Left ventricle myocardium inferior (tissue), 1 donor: Measurements from ENCODE around the gene EPM2AIP1. TPM values are rescaled to one million over a fixed set of nuclear protein-coding genes. Genes with fewer than 3 reads are reported as not detected.

Experiments
- DNase-seq: peaks from one replicate; pipeline ENCODE4 v3.0.0-alpha.2; 2020
- H3K27ac ChIP-seq: fragments of 200-600 bp; replicated peaks from 2 replicates; pipeline ENCODE4 v1.8.0; 2021
- H3K27me3 ChIP-seq: fragments of 200-600 bp; 2 replicates; pipeline ENCODE4 v1.8.0; 2021; ENCODE audit warnings: low read depth
- H3K36me3 ChIP-seq: fragments of 200-600 bp; 2 replicates; pipeline ENCODE4 v1.8.0; 2021
- H3K4me1 ChIP-seq: fragments of 200-600 bp; 2 replicates; pipeline ENCODE4 v1.8.0; 2021
- H3K4me3 ChIP-seq: fragments of 200-600 bp; 2 replicates; pipeline ENCODE4 v1.8.0; 2021; ENCODE audit warnings: mild to moderate bottlenecking, moderate library complexity
- H3K9me3 ChIP-seq: fragments of 200-600 bp; replicated peaks from 2 replicates; pipeline ENCODE4 v1.8.0; 2021
- intact Hi-C: fragments of 100-400 bp; cut with micrococcal nuclease; formaldehyde crosslinking; loops from one replicate; pipeline ENCODE4 v1.11.0; 2022
- total RNA-seq: library from RNA; stranded (reverse); fragmentation: NEBNext Ultra II Directional; extraction: Animal tissue kit (Norgen Biotek cat#: 25700); gene quantifications from one replicate; pipeline ENCODE4 v1.2.1, GENCODE V29; 2021
- TF ChIP-seq, protein P1 (sequence below): fragments of 200-600 bp; IDR thresholded peaks from 2 replicates; pipeline ENCODE4 v1.8.0; 2021; ENCODE audit warnings: antibody characterized with exemption, mild to moderate bottlenecking, borderline replicate concordance
- donor health status: DM: no; HTN: yes; CAD: no; lungs with severe emphysema.

Gene EPM2AIP1
- total RNA-seq, 1 donor from 2014 or later = 25.4 TPM

DNA sequence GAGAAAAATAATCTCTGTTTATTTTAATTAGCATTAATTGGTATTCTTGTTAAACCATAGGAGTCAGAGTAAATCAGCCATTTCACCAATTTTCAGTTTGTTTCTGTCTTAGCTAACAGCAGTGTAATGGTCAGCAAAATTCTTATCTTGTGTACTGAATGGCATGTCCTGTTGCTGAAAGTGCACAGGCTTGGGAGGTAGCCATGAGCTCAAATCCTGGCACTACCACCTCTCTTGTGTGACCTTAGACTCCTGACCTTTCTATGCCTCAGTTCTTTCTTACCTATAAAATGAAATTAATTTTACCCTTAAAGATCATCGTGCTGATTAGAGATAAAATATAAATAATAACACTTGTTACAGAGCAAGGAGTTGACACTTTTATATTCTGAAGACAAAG lies 36.2 kb upstream of the EPM2AIP1 start:
- intact Hi-C loops = no loop called here
- peak; percentile 42 for DNase-seq
- Histone ChIP-seq H3K27ac (peak overlapping the region; percentile 85), H3K36me3 (peaks cover 40% of the 10 kb centered on the region), H3K4me3 (no peak overlapping the region), H3K4me1 (peaks cover 87% of the 10 kb centered on the region), H3K9me3 (no peaks in the 10 kb centered on the region), H3K27me3 (no peaks in the 10 kb centered on the region)
- TF ChIP-seq, protein P1, sequence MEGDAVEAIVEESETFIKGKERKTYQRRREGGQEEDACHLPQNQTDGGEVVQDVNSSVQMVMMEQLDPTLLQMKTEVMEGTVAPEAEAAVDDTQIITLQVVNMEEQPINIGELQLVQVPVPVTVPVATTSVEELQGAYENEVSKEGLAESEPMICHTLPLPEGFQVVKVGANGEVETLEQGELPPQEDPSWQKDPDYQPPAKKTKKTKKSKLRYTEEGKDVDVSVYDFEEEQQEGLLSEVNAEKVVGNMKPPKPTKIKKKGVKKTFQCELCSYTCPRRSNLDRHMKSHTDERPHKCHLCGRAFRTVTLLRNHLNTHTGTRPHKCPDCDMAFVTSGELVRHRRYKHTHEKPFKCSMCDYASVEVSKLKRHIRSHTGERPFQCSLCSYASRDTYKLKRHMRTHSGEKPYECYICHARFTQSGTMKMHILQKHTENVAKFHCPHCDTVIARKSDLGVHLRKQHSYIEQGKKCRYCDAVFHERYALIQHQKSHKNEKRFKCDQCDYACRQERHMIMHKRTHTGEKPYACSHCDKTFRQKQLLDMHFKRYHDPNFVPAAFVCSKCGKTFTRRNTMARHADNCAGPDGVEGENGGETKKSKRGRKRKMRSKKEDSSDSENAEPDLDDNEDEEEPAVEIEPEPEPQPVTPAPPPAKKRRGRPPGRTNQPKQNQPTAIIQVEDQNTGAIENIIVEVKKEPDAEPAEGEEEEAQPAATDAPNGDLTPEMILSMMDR = no peak

DNA sequence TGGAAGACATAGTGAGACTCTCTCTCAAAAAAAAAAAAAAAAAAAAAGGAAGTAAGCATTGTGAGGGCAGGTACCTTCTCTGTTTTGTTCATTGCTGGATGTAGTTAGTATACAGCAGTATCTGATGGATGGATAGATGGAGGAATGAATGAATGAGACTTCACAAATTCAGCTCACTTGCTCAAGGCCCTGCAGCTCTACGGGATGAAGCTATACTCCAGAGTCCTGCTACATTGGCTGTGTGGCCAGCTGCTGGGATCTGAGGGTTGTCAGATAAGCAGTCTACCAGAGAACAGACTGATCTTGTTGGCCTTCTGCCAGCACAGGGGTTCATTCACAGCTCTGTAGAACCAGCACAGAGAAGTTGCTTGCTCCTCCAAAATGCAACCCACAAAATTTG lies 35.4 kb upstream of the EPM2AIP1 start:
- Histone ChIP-seq H3K36me3 (peaks cover 40% of the 10 kb centered on the region), H3K27ac (peak overlapping the region; percentile 85), H3K9me3 (no peaks in the 10 kb centered on the region), H3K4me1 (peaks cover 91% of the 10 kb centered on the region), H3K27me3 (no peaks in the 10 kb centered on the region), H3K4me3 (no peak overlapping the region)
- peak; percentile 70 for DNase-seq
- intact Hi-C loops = no loop called here
- TF ChIP-seq, protein P1 = no peak

DNA sequence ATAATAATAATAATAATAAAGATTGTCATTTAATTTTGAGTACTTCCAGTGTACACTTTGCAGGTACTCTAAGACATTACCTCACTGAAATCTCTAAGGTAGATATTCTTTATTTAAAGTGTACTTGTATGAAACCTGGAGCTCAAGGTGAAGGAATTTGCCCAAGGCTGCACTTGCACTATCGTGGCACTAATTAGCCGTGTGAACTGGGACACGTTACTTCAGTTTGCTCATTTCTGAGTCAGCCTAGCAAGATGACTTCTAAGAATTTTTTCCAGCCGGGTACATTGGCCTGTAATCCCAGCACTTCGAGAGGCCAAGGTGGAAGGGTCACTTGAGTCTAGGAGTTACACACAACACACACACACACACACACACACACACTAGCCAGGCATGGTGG lies 33.9 kb upstream of the EPM2AIP1 start:
- intact Hi-C loops = no loop called here
- DNase-seq = no peak
- peaks cover 84% of the 10 kb centered on the region for H3K4me1 ChIP-seq
- H3K4me3 ChIP-seq = no peak overlapping the region
- TF ChIP-seq, protein P1 = no peak
- peak overlapping the region; percentile 85 for H3K27ac ChIP-seq
- no peaks in the 10 kb centered on the region for H3K9me3 ChIP-seq
- peaks cover 49% of the 10 kb centered on the region for H3K36me3 ChIP-seq
- H3K27me3 ChIP-seq = no peaks in the 10 kb centered on the region

DNA sequence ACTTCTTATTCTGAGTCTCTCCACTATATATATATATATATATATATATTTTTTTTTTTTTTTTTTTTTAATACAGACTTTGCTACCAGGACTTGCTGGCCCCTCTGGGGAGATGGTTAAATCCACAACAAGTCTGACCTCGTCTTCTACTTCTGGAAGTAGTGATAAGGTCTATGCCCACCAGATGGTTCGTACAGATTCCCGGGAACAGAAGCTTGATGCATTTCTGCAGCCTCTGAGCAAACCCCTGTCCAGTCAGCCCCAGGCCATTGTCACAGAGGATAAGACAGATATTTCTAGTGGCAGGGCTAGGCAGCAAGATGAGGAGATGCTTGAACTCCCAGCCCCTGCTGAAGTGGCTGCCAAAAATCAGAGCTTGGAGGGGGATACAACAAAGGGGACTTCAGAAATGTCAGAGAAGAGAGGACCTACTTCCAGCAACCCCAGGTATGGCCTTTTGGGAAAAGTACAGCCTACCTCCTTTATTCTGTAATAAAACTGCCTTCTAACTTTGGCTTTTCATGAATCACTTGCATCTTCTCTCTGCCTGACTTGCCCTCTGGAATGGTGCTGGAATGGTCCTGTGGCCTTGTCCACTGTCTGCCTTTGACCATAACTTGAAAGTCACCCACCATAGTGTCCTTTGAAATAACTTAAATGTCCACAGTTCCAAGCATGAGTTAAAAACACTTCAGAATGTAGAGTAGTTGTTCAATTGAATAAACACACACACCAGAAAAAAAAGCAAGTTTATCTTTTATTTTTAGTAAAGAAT lies 32.8 kb upstream of the EPM2AIP1 start:
- intact Hi-C loops = no loop called here

DNA sequence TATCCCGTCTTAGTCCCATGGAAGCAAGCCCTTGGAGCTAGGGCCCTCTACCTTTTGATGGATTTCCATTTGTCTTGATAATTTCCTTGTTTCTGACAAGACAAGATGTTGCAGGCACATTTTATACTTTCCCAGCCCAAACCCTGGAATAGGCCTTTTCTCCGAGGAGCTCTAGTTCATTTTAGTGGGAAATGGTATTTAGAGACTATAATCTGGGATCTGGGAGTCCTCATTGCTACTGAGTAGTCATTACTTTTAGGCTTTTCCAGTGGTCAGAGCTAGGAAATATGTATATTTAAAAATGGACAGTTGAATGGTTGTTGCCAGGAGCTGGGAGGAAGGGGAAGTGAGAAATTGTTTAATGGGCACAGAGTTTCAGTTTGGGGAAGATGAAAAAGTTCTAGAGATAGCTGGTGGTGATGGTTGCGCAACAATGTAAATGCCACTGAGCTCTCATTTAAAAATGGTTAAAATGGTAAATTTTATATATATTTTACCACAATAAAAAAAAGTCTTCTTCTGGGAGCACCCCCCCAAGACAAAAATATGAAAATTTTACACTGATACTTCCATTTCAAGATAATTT lies 32.0 kb upstream of the EPM2AIP1 start:
- peaks cover 66% of the 10 kb centered on the region for H3K36me3 ChIP-seq
- no peaks in the 10 kb centered on the region for H3K27me3 ChIP-seq
- no peaks in the 10 kb centered on the region for H3K9me3 ChIP-seq
- TF ChIP-seq, protein P1 = no peak
- peaks cover 65% of the 10 kb centered on the region for H3K4me1 ChIP-seq
- H3K27ac ChIP-seq = peak overlapping the region; percentile 85
- intact Hi-C loops = loop anchor here (5.0 kb wide), 1 partner anchor 187 kb away; no protein-coding TSS in a partner anchor
- H3K4me3 ChIP-seq = no peak overlapping the region
- DNase-seq = no peak

More for the DNA sequence above, 32.8 kb upstream of the EPM2AIP1 start:
- TF ChIP-seq, protein P1 = no peak
- Histone ChIP-seq H3K36me3 (peaks cover 58% of the 10 kb centered on the region), H3K9me3 (no peaks in the 10 kb centered on the region), H3K27me3 (no peaks in the 10 kb centered on the region), H3K27ac (peak overlapping the region; percentile 85), H3K4me3 (no peak overlapping the region), H3K4me1 (peaks cover 73% of the 10 kb centered on the region)
- no peak for DNase-seq
